Measurements from ENCODE around the gene SH3RF1. TPM values are rescaled to one million over a fixed set of nuclear protein-coding genes. Genes with fewer than 3 reads are reported as not detected.

SH3RF1 gene
- total and polyA plus RNA-seq, 2 of the 13 experiments (the other 11 are each of a cell fraction or from before 2014, with no cell fraction given): 3.1 to 3.2 TPM

GRCh38 chr4:169068423-169068822 lies 202.3 kb downstream of the SH3RF1 start (continued):
- TF ChIP-seq SMAD3 (CRISPR knock-in tag; IDR thresholded peaks at IDR 0.05) (0 out of 2 replicates have a peak, but pooled peaks have one; percentile 32), NR2F1 (CRISPR knock-in tag; IDR thresholded peaks at IDR 0.05) (no peak), FOXA3 (CRISPR knock-in tag; IDR thresholded peaks at IDR 0.05) (peak; percentile 30; the same call in 1 of the 2 replicates), SAP130 (CRISPR knock-in tag; IDR thresholded peaks at IDR 0.05; ENCODE audit: low read depth) (peak; percentile 62), SOX13 (IDR thresholded peaks at IDR 0.05) (no peak), SOX13 (CRISPR knock-in tag; conservative IDR thresholded peaks at IDR 0.05 in 1 of 2, IDR thresholded peaks at IDR 0.05 in 1 of 2) (peak in 1 of 2 experiments; percentile 16; a peak in 1 of 4 replicates), ZNF687 (CRISPR knock-in tag; IDR thresholded peaks at IDR 0.05) (peak; percentile 77), NRL (CRISPR knock-in tag; IDR thresholded peaks at IDR 0.05; ENCODE audit: borderline replicate concordance) (0 out of 2 replicates have a peak, but pooled peaks have one; percentile 57), CTCF (CRISPR knock-in tag; IDR thresholded peaks at IDR 0.05) (peak; percentile 73), SP1 (IDR thresholded peaks at IDR 0.05) (no peak), SP1 (CRISPR knock-in tag; IDR thresholded peaks at IDR 0.05) (peak; percentile 24; the same call in 1 of the 2 replicates), NCOA1 (CRISPR knock-in tag; IDR thresholded peaks at IDR 0.05) (no peak), ZNF792 (CRISPR knock-in tag; IDR thresholded peaks at IDR 0.05) (peak; percentile 49; the same call in 1 of the 2 replicates), MED1 (CRISPR knock-in tag; IDR thresholded peaks at IDR 0.05) (peak; percentile 18; the same call in 1 of the 2 replicates), ERF (CRISPR knock-in tag; IDR thresholded peaks at IDR 0.05) (peak; percentile 59; the same call in 1 of the 2 replicates), CEBPG (CRISPR knock-in tag; IDR thresholded peaks at IDR 0.05) (peak; percentile 82), NCOA2 (CRISPR knock-in tag; IDR thresholded peaks at IDR 0.05) (0 out of 2 replicates have a peak, but pooled peaks have one; percentile 13), ZUFSP (CRISPR knock-in tag; IDR thresholded peaks at IDR 0.05; ENCODE audit: borderline replicate concordance) (no peak), ZBTB7A (CRISPR knock-in tag; IDR thresholded peaks at IDR 0.05) (0 out of 2 replicates have a peak, but pooled peaks have one; percentile 20), FOXO1 (CRISPR knock-in tag; IDR thresholded peaks at IDR 0.05) (0 out of 2 replicates have a peak, but pooled peaks have one; percentile 20), HNF4A (CRISPR knock-in tag; IDR thresholded peaks at IDR 0.05) (0 out of 2 replicates have a peak, but pooled peaks have one; percentile 12), NFKBIZ (CRISPR knock-in tag; IDR thresholded peaks at IDR 0.05) (peak; percentile 33; the same call in 1 of the 2 replicates)
- TF ChIP-seq, protein P1, sequence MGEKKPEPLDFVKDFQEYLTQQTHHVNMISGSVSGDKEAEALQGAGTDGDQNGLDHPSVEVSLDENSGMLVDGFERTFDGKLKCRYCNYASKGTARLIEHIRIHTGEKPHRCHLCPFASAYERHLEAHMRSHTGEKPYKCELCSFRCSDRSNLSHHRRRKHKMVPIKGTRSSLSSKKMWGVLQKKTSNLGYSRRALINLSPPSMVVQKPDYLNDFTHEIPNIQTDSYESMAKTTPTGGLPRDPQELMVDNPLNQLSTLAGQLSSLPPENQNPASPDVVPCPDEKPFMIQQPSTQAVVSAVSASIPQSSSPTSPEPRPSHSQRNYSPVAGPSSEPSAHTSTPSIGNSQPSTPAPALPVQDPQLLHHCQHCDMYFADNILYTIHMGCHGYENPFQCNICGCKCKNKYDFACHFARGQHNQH (CRISPR knock-in tag; IDR thresholded peaks at IDR 0.05): 0 out of 2 replicates have a peak, but pooled peaks have one; percentile 44

Measured in HepG2 (cell line).